GM12873 (cell line): ENCODE results near the gene PIGC.

ENCODE experiments used
- TF ChIP-seq, protein P1 (sequence below): IDR thresholded peaks from 2 replicates; pipeline ENCODE4 v1.5.1; 2012; ENCODE audit warnings: low read depth, mild to moderate bottlenecking, moderate library complexity, low read length, control low read depth; ENCODE audit not compliant: insufficient read depth; ENCODE audit errors: missing control alignments

Gene PIGC

DNA sequence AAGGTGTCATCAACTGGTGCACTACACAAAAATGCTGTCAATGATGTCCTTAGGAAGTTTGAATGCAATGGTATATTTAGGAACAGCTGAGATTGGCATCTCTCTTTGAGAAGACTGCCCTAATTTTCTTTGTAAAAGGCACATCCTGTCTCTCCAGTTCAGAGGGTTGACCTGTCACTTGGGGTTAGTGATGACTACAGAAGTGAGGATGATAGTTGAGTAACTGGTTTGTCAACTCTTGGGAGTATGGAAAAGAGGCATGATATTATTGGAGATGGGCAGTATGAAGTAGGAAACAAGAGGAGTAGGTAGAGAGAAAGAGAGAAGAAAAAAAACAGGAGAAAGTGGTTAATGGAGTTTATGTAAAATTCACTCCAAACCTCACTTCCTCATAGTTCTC lies 40.4 kb upstream of the PIGC start:
- TF ChIP-seq, protein P1, sequence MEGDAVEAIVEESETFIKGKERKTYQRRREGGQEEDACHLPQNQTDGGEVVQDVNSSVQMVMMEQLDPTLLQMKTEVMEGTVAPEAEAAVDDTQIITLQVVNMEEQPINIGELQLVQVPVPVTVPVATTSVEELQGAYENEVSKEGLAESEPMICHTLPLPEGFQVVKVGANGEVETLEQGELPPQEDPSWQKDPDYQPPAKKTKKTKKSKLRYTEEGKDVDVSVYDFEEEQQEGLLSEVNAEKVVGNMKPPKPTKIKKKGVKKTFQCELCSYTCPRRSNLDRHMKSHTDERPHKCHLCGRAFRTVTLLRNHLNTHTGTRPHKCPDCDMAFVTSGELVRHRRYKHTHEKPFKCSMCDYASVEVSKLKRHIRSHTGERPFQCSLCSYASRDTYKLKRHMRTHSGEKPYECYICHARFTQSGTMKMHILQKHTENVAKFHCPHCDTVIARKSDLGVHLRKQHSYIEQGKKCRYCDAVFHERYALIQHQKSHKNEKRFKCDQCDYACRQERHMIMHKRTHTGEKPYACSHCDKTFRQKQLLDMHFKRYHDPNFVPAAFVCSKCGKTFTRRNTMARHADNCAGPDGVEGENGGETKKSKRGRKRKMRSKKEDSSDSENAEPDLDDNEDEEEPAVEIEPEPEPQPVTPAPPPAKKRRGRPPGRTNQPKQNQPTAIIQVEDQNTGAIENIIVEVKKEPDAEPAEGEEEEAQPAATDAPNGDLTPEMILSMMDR: no peak

DNA sequence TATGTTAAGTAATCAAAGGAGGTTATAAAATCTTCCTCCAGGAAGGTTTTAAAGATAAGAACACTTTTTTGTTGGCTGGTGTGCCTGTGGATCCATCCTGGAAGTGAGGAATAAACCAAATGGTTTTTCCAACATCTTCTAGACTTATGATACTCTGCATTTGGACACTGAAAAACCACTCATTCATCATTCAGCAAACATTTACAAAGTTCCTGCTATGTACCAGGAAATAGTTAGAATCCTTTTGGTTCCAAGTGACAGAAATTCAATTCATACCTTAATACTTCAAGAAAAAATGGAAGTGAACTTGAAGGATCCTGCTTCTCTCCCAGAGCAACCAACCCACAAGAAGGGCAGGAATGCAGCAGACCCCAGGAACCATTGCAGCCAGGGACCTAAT lies 39.6 kb upstream of the PIGC start:
- TF ChIP-seq, protein P1: no peak

DNA sequence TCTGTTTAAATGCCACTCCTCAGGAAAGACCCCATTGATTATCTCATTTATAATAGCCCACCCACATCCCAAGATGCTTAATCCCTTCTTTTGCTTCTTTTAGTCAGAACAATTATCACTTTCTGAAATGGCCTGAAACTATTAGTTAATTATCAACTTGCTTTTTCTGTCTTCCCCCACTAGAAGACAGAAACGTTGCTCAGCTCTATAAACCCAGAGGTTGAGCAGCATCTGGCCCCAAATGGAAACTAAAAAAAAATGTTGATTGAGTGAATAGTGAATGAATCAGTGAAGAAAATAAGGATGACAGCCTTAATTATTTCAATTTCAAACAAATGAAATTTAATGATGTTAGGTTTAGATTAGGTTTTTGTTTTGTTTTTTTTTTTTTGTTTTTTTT lies 38.2 kb upstream of the PIGC start:
- TF ChIP-seq, protein P1: no peak

DNA sequence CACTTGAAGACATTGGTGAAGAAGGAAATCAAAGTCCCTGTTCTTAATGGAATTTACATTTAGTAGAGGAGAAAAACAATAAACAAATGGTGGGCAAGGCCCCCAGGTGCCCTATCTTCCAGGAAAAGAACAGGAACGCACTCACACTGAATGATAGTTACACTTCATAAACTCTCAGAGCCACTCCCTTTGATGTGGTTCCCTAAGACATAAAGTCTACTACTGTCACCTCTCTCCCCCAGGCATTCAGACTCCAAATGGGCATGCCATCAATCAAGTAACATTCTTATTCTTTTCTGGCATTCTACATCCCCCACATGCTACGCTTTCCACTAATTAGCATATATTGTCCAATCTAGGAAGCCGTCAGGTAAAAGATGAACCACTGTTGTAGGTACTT lies 36.6 kb upstream of the PIGC start:
- TF ChIP-seq, protein P1: no peak

DNA sequence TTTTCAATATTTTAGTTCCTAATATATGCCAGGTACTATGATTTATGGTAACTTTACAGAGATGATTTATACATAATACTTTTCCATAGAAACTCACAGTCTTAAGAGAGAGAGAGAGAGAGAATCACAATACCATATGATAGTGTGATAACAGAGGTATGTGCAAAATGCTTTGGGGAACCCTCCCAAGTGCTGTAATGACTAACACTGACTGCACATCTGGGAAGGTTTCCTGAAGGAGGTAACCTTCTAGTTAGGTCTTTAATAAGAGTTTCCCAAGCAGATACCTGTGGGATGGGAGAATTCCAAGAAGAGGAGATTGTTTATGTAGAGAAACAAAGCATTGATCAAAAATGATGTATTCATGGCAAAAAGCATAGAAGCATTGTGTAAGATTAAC lies 34.6 kb upstream of the PIGC start:
- TF ChIP-seq, protein P1: no peak

DNA sequence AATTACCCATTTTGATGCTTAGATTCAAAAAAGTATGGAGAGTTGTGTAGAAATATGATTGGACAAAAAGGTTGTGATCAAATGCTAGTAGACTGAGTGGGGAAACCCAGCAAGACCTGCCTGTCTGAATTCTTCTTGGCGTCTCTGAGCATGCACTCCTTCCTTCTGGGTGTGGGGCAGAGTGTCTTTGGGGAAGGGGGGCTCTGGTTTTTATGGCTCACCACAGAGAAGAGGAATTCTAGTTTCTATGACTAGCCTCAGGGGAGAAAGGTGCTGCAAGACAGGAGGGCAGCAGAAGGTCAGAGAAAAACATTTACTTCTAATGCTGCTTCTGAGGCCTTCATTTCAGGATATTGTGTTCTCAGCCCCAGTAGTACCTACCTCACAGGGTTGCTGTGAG lies 33.9 kb upstream of the PIGC start:
- TF ChIP-seq, protein P1: no peak

DNA sequence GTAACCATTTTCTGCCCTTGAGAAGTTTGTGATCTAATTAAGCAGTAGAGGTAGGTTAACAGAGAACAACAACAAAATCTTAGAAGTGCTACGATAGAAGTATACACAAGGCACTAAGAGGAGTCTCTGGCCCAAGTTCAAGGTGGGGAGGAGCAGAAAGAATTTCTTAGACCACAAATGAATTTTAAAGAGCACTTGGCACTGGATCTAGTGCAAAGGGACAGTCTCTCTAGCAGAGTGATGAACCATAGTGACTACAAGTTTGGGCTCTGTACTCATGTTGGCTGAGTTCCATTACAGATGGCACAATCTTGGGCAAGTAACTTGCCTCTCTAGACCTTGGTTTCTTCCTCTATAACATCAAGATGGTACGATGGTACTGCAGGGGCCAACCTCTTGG lies 33.3 kb upstream of the PIGC start:
- TF ChIP-seq, protein P1: no peak
